ENCODE results near the gene SPATS2.

SPATS2 gene

GRCh38 chr12:49565406-49566265, 198.4 kb downstream of the SPATS2 start:
- TF ChIP-seq, protein P1, sequence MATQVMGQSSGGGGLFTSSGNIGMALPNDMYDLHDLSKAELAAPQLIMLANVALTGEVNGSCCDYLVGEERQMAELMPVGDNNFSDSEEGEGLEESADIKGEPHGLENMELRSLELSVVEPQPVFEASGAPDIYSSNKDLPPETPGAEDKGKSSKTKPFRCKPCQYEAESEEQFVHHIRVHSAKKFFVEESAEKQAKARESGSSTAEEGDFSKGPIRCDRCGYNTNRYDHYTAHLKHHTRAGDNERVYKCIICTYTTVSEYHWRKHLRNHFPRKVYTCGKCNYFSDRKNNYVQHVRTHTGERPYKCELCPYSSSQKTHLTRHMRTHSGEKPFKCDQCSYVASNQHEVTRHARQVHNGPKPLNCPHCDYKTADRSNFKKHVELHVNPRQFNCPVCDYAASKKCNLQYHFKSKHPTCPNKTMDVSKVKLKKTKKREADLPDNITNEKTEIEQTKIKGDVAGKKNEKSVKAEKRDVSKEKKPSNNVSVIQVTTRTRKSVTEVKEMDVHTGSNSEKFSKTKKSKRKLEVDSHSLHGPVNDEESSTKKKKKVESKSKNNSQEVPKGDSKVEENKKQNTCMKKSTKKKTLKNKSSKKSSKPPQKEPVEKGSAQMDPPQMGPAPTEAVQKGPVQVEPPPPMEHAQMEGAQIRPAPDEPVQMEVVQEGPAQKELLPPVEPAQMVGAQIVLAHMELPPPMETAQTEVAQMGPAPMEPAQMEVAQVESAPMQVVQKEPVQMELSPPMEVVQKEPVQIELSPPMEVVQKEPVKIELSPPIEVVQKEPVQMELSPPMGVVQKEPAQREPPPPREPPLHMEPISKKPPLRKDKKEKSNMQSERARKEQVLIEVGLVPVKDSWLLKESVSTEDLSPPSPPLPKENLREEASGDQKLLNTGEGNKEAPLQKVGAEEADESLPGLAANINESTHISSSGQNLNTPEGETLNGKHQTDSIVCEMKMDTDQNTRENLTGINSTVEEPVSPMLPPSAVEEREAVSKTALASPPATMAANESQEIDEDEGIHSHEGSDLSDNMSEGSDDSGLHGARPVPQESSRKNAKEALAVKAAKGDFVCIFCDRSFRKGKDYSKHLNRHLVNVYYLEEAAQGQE (IDR thresholded peaks at IDR 0.05; ENCODE audit: low read depth), result no peak
- TF ChIP-seq EP300 (IDR thresholded peaks at IDR 0.05; ENCODE audit: borderline replicate concordance) (no peak), NFIC (IDR thresholded peaks at IDR 0.05) (no peak), TEAD4 (IDR thresholded peaks at IDR 0.05) (no peak), USF1 (IDR thresholded peaks at IDR 0.05) (no peak), TCF12 (IDR thresholded peaks at IDR 0.05; ENCODE audit: low read depth) (no peak), CEBPB (IDR thresholded peaks at IDR 0.05) (no peak), YY1 (IDR thresholded peaks at IDR 0.05; ENCODE audit: low read depth) (no peak), FOXM1 (IDR thresholded peaks at IDR 0.05; ENCODE audit: borderline replicate concordance, low read depth) (no peak), ZBTB7A (IDR thresholded peaks at IDR 0.05; ENCODE audit: low read depth) (no peak), TAF1 (IDR thresholded peaks at IDR 0.05; ENCODE audit: low read depth) (no peak)
- TF ChIP-seq, protein P2, sequence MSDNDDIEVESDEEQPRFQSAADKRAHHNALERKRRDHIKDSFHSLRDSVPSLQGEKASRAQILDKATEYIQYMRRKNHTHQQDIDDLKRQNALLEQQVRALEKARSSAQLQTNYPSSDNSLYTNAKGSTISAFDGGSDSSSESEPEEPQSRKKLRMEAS (IDR thresholded peaks at IDR 0.05), result no peak

- TF ChIP-seq ZBTB7A (IDR thresholded peaks at IDR 0.05; ENCODE audit: low read depth) (no peak), EGR1 (IDR thresholded peaks at IDR 0.05) (no peak), CREB1 (IDR thresholded peaks at IDR 0.05; ENCODE audit: low read depth) (no peak), NFIC (IDR thresholded peaks at IDR 0.05) (no peak)
Measured at GRCh38 chr12:49566361-49566760, 199.1 kb downstream of the SPATS2 start.

DNA sequence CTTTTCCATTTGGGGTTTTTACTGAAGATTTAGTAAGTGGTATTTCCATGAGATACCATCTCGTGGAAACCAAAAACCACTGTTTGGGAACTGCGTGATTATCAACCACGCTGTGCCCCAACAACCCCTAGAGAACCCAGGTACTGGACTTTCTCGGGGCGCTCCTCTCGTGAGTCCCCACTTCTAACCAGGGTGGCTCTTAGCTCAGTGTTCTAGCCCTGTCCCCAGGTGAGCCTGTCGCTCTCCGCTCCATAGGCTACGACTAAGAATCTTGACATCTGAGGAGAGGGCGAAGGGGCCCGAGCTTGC, 200.0 kb downstream of the SPATS2 start:
- TF ChIP-seq TEAD4 (IDR thresholded peaks at IDR 0.05), result no peak
- no peak for TF ChIP-seq EGR1 (IDR thresholded peaks at IDR 0.05)
- no peak for TF ChIP-seq RAD21 (IDR thresholded peaks at IDR 0.05; ENCODE audit: low read depth)
- no peak for TF ChIP-seq TAF1 (IDR thresholded peaks at IDR 0.05; ENCODE audit: low read depth)
- TF ChIP-seq YY1 (IDR thresholded peaks at IDR 0.05; ENCODE audit: low read depth), result no peak
- TF ChIP-seq CEBPB (IDR thresholded peaks at IDR 0.05), result no peak
- no peak for TF ChIP-seq CREB1 (IDR thresholded peaks at IDR 0.05; ENCODE audit: low read depth)
- TF ChIP-seq, protein P2 (IDR thresholded peaks at IDR 0.05), result no peak

- peak; percentile 74; the same call in 1 of the 2 replicates for TF ChIP-seq CREB1 (IDR thresholded peaks at IDR 0.05; ENCODE audit: low read depth)
- peak; percentile 23; the same call in 1 of the 2 replicates for TF ChIP-seq FOXM1 (IDR thresholded peaks at IDR 0.05; ENCODE audit: borderline replicate concordance, low read depth)
- TF ChIP-seq, protein P2 (IDR thresholded peaks at IDR 0.05), result peak; percentile 95
- TF ChIP-seq TEAD4 (IDR thresholded peaks at IDR 0.05), result peak; percentile 27; the same call in 1 of the 2 replicates
- TF ChIP-seq, protein P1 (IDR thresholded peaks at IDR 0.05; ENCODE audit: low read depth), result no peak
- no peak; the same call in 1 of the 2 replicates for TF ChIP-seq CEBPB (IDR thresholded peaks at IDR 0.05)
- TF ChIP-seq USF1 (IDR thresholded peaks at IDR 0.05), result peak; percentile 65; the same call in 1 of the 2 replicates
- peak; percentile 70 for TF ChIP-seq TCF12 (IDR thresholded peaks at IDR 0.05; ENCODE audit: low read depth)
- TF ChIP-seq ZBTB7A (IDR thresholded peaks at IDR 0.05; ENCODE audit: low read depth), result peak; percentile 95
- no peak for TF ChIP-seq YY1 (IDR thresholded peaks at IDR 0.05; ENCODE audit: low read depth)
- TF ChIP-seq EP300 (IDR thresholded peaks at IDR 0.05; ENCODE audit: borderline replicate concordance), result peak; percentile 33; the same call in 1 of the 2 replicates
- no peak for TF ChIP-seq RAD21 (IDR thresholded peaks at IDR 0.05; ENCODE audit: low read depth)
- TF ChIP-seq EGR1 (IDR thresholded peaks at IDR 0.05), result peak; percentile 42; the same call in 1 of the 2 replicates
- peak; percentile 80 for TF ChIP-seq NFIC (IDR thresholded peaks at IDR 0.05)
- peak; percentile 90 for TF ChIP-seq TAF1 (IDR thresholded peaks at IDR 0.05; ENCODE audit: low read depth)
Measured at GRCh38 chr12:49567611-49568441, 200.6 kb downstream of the SPATS2 start, which contains the start of gene MCRS1. MCRS1 (minus strand) TSS chr12:49568142; CDS start chr12:49566731, 1,411 bp downstream.

Measured in Ishikawa (cell line).